OCI-LY3 (cell line): ENCODE results near the gene SRP14.
"Not testable (repeated sequence)": the region's sequence is repeated elsewhere in the genome, so short reads cannot be mapped to it uniquely, and the experiment has no call there.

Source experiments
- H2AFZ ChIP-seq: fragments of 200-600, 300-600 bp; shearing (Covaris generic); 2 replicates; pipeline ENCODE4 v1.6.0; 2014; ENCODE audit warnings: antibody characterized with exemption, low read depth, low read length
- H3K27ac ChIP-seq: fragments of 200-600, 300-600 bp; sonication (generic); 2 replicates; pipeline ENCODE4 v1.5.1; 2014; ENCODE audit warnings: mild to moderate bottlenecking, low read length, moderate library complexity, mixed read lengths
- H3K27me3 ChIP-seq: fragments of 200-600, 300-600 bp; sonication (generic); 2 replicates; pipeline ENCODE4 v1.6.1; 2014; ENCODE audit warnings: low read depth, low read length, mixed read lengths
- H3K36me3 ChIP-seq: fragments of 200-600, 300-600 bp; sonication (generic); replicated peaks from 2 replicates; pipeline ENCODE3; 2014; ENCODE audit warnings: low read depth, low read length, mixed read lengths
- H3K4me1 ChIP-seq: fragments of 300-600, 200-600 bp; sonication (generic); 2 replicates; pipeline ENCODE4 v1.6.1; 2014; ENCODE audit warnings: low read length, mixed read lengths
- H3K4me2 ChIP-seq: fragments of 200-600, 300-600 bp; sonication (generic); 2 replicates; pipeline ENCODE4 v1.6.1; 2014; ENCODE audit warnings: low read length, mixed read lengths
- H3K4me3 ChIP-seq: fragments of 300-600, 200-600 bp; sonication (generic); 2 replicates; pipeline ENCODE4 v1.5.1; 2014; ENCODE audit warnings: antibody characterized with exemption, mild to moderate bottlenecking, low read length, moderate library complexity
- H3K79me2 ChIP-seq: fragments of 300-600, 200-600 bp; shearing (Covaris generic); 2 replicates; pipeline ENCODE4 v1.6.1; 2014; ENCODE audit warnings: mild to moderate bottlenecking, low read length, mixed read lengths
- H3K9ac ChIP-seq: fragments of 300-600, 200-600 bp; shearing (Covaris generic); 2 replicates; pipeline ENCODE4 v1.6.0; 2014; ENCODE audit warnings: mild to moderate bottlenecking, low read length, moderate library complexity
- H3K9me3 ChIP-seq: fragments of 200-600, 300-600 bp; shearing (Covaris generic); 2 replicates; pipeline ENCODE4 v1.6.1; 2014; ENCODE audit warnings: low read length, mixed read lengths; ENCODE audit not compliant: insufficient read depth
- H4K20me1 ChIP-seq: fragments of 200-600, 300-600 bp; sonication (generic); 2 replicates; pipeline ENCODE4 v1.6.1; 2016; ENCODE audit warnings: low read length, mixed read lengths; ENCODE audit not compliant: insufficient read depth
- CTCF ChIP-seq: fragments of 200-600, 300-600 bp; sonication (generic); IDR thresholded peaks from 2 replicates; pipeline ENCODE4 v1.5.1; 2014; ENCODE audit warnings: antibody characterized with exemption, low read length, low read depth
- EZH2phosphoT487 ChIP-seq: fragments of 200-600 bp; shearing (Covaris generic); IDR thresholded peaks from 2 replicates; pipeline ENCODE4 v1.6.1; 2018; ENCODE audit warnings: antibody characterized with exemption, mixed run types, low read depth

Gene SRP14

GRCh38 chr15:40080847-40081246 is 41.9 kb upstream of the SRP14 start:
- Histone ChIP-seq H3K27ac (no peak overlapping the region), H2AFZ (no peak overlapping the region), H3K9ac (no peak overlapping the region), H3K4me3 (no peak overlapping the region), H3K9me3 (no peaks in the 10 kb centered on the region), H3K27me3 (no peaks in the 10 kb centered on the region), H4K20me1 (no peaks in the 10 kb centered on the region), H3K4me1 (peaks cover 32% of the 10 kb centered on the region), H3K4me2 (peak overlapping the region; percentile 79; the same call in 1 of the 2 replicates), H3K36me3 (no peaks in the 10 kb centered on the region), H3K79me2 (no peaks in the 10 kb centered on the region)
- TF ChIP-seq EZH2phosphoT487 (no peak), CTCF (no peak)

GRCh38 chr15:40080104-40080503 is 41.1 kb upstream of the SRP14 start:
- Histone ChIP-seq H3K9me3 (no peaks in the 10 kb centered on the region), H2AFZ (no peak overlapping the region), H3K9ac (no peak overlapping the region), H3K4me1 (peaks cover 36% of the 10 kb centered on the region), H3K79me2 (no peaks in the 10 kb centered on the region), H3K27me3 (no peaks in the 10 kb centered on the region), H4K20me1 (no peaks in the 10 kb centered on the region), H3K36me3 (no peaks in the 10 kb centered on the region), H3K27ac (no peak overlapping the region), H3K4me2 (no peak overlapping the region), H3K4me3 (no peak overlapping the region)
- TF ChIP-seq CTCF (no peak), EZH2phosphoT487 (no peak)

GRCh38 chr15:40079456-40079855 is 40.5 kb upstream of the SRP14 start:
- H3K9me3 ChIP-seq, result no peaks in the 10 kb centered on the region
- H3K27ac ChIP-seq, result no peak overlapping the region
- H2AFZ ChIP-seq, result no peak overlapping the region
- no peaks in the 10 kb centered on the region for H4K20me1 ChIP-seq
- peaks cover 36% of the 10 kb centered on the region for H3K4me1 ChIP-seq
- no peak overlapping the region for H3K4me2 ChIP-seq
- H3K4me3 ChIP-seq, result no peak overlapping the region
- TF ChIP-seq CTCF, result no peak
- no peak for TF ChIP-seq EZH2phosphoT487
- no peaks in the 10 kb centered on the region for H3K79me2 ChIP-seq
- H3K36me3 ChIP-seq, result no peaks in the 10 kb centered on the region
- no peak overlapping the region for H3K9ac ChIP-seq
- no peaks in the 10 kb centered on the region for H3K27me3 ChIP-seq

- no peak overlapping the region for H3K4me2 ChIP-seq
- no peaks in the 10 kb centered on the region for H4K20me1 ChIP-seq
- H3K4me3 ChIP-seq, result no peak overlapping the region
- no peaks in the 10 kb centered on the region for H3K9me3 ChIP-seq
- no peak overlapping the region for H3K9ac ChIP-seq
- TF ChIP-seq EZH2phosphoT487 (no peak), CTCF (no peak)
- H3K79me2 ChIP-seq, result no peaks in the 10 kb centered on the region
- H3K27ac ChIP-seq, result no peak overlapping the region
- H3K4me1 ChIP-seq, result peaks cover 10% of the 10 kb centered on the region
- H2AFZ ChIP-seq, result no peak overlapping the region
- no peaks in the 10 kb centered on the region for H3K36me3 ChIP-seq
- no peaks in the 10 kb centered on the region for H3K27me3 ChIP-seq
Measured at GRCh38 chr15:40075298-40076044, 36.5 kb upstream of the SRP14 start.

- not testable (repeated sequence) for H3K27ac ChIP-seq, H3K9me3 ChIP-seq, H2AFZ ChIP-seq, H3K27me3 ChIP-seq, H3K36me3 ChIP-seq, H3K4me3 ChIP-seq, H4K20me1 ChIP-seq, H3K9ac ChIP-seq, H3K4me2 ChIP-seq, H3K79me2 ChIP-seq
- peaks cover 11% of the 10 kb centered on the region for H3K4me1 ChIP-seq
Measured at GRCh38 chr15:40074656-40075055, 35.7 kb upstream of the SRP14 start.

GRCh38 chr15:40073716-40074490 is 34.9 kb upstream of the SRP14 start:
- H3K27ac ChIP-seq, result not testable (repeated sequence)

More at GRCh38 chr15:40073716-40074490, 34.9 kb upstream of the SRP14 start:
- H2AFZ ChIP-seq, H4K20me1 ChIP-seq, H3K36me3 ChIP-seq, H3K4me2 ChIP-seq, H3K4me3 ChIP-seq, H3K79me2 ChIP-seq, H3K9me3 ChIP-seq, H3K27me3 ChIP-seq, H3K9ac ChIP-seq: not testable (repeated sequence)
- peaks cover 18% of the 10 kb centered on the region for H3K4me1 ChIP-seq
